Epithelial cell of proximal tubule (primary cell): Measurements from ENCODE around the gene PARP3. TPM values are rescaled to one million over a fixed set of nuclear protein-coding genes. Genes with fewer than 3 reads are reported as not detected.

Source experiments
- DNase-seq: peaks from one replicate; pipeline ENCODE4 v3.0.0-alpha.2; 2011; ENCODE audit warnings: low read depth
- H3K4me3 ChIP-seq: 2 replicates; pipeline ENCODE4 v1.5.1; 2011; ENCODE audit warnings: low read depth, mild to moderate bottlenecking, low read length
- CTCF ChIP-seq: conservative IDR thresholded peaks from 2 replicates; pipeline ENCODE4 v1.5.1; 2012; ENCODE audit warnings: low read depth, mild to moderate bottlenecking, low read length
- total RNA-seq: library from RNA; depleted of rRNA; stranded (reverse); fragments of >200 nt; gene quantifications from 2 replicates; pipeline ENCODE4 v1.2.3, GENCODE V29; 2015

PARP3 gene
- total RNA-seq, 1 donor from 2014 or later, result 18.8 TPM

GRCh38 chr3:51945031-51945840, 3.1 kb downstream of the PARP3 start:
- TF ChIP-seq CTCF, result no peak
- DNase-seq, result no peak
- no peak overlapping the region for H3K4me3 ChIP-seq

- DNase-seq, result no peak
- H3K4me3 ChIP-seq, result no peak overlapping the region
- no peak for TF ChIP-seq CTCF
Measured at GRCh38 chr3:51945926-51946705, 4.0 kb downstream of the PARP3 start.

GRCh38 chr3:51946796-51947195, 4.6 kb downstream of the PARP3 start:
- no peak for DNase-seq
- no peak overlapping the region for H3K4me3 ChIP-seq
- no peak for TF ChIP-seq CTCF

- no peak for TF ChIP-seq CTCF
- H3K4me3 ChIP-seq, result no peak overlapping the region
- no peak for DNase-seq
Measured at GRCh38 chr3:51947215-51947900, 5.2 kb downstream of the PARP3 start.

GRCh38 chr3:51948016-51948580, 5.9 kb downstream of the PARP3 start:
- TF ChIP-seq CTCF, result no peak
- no peak for DNase-seq
- H3K4me3 ChIP-seq, result no peak overlapping the region

- no peak for TF ChIP-seq CTCF
- DNase-seq, result no peak
Measured at GRCh38 chr3:51949121-51949520, 7.0 kb downstream of the PARP3 start.

More at GRCh38 chr3:51949121-51949520, 7.0 kb downstream of the PARP3 start:
- H3K4me3 ChIP-seq, result no peak overlapping the region
